AG10803 (cell line): Measurements from ENCODE around the gene LHFPL2.
A peak's percentile ranks its signal among the peaks of the same experiment; 100 is the strongest.

Experiments used
- DNase-seq: peaks from one replicate; pipeline ENCODE4 v3.0.0; 2010; ENCODE audit warnings: low read depth
- H3K4me3 ChIP-seq: 2 replicates; pipeline ENCODE4 v1.5.1; 2011; ENCODE audit warnings: mild to moderate bottlenecking, low read length, control low read depth
- CTCF ChIP-seq: conservative IDR thresholded peaks from 2 replicates; pipeline ENCODE4 v1.5.1; 2011; ENCODE audit warnings: mild to moderate bottlenecking, low read length, control low read depth, inconsistent platforms

The LHFPL2 gene

GRCh38 chr5:78541086-78541654, 107.4 kb downstream of the LHFPL2 start:
- DNase-seq = no peak
- TF ChIP-seq CTCF = no peak
- H3K4me3 ChIP-seq = no peak overlapping the region

- no peak for DNase-seq
- TF ChIP-seq CTCF = no peak
- H3K4me3 ChIP-seq = no peak overlapping the region
These were observed 108.1 kb downstream of the LHFPL2 start for GRCh38 chr5:78540335-78541085.

- no peak for TF ChIP-seq CTCF
- no peak overlapping the region for H3K4me3 ChIP-seq
- DNase-seq = no peak
These were observed 110.2 kb downstream of the LHFPL2 start for GRCh38 chr5:78538240-78538850.

- TF ChIP-seq CTCF = peak; percentile 72
- H3K4me3 ChIP-seq = no peak overlapping the region
- peak; percentile 62 for DNase-seq
These were observed 110.8 kb downstream of the LHFPL2 start for GRCh38 chr5:78537821-78538220.

GRCh38 chr5:78537411-78537810, 111.2 kb downstream of the LHFPL2 start:
- no peak for TF ChIP-seq CTCF
- no peak overlapping the region for H3K4me3 ChIP-seq
- DNase-seq = no peak

- no peak overlapping the region for H3K4me3 ChIP-seq
- no peak for DNase-seq
- no peak for TF ChIP-seq CTCF
These were observed 111.8 kb downstream of the LHFPL2 start for GRCh38 chr5:78536661-78537196.

GRCh38 chr5:78534905-78535200, 113.7 kb downstream of the LHFPL2 start:
- no peak for DNase-seq
- no peak for TF ChIP-seq CTCF
- H3K4me3 ChIP-seq = no peak overlapping the region
